GM10248 (cell line): ENCODE results near the gene CELF4.

Source experiments
- CTCF ChIA-PET: fragments of 300-600 bp; sonication (Branson Sonifier 250); formaldehyde crosslinking; extraction: SDS; loops from one replicate; lab custom pipeline; 2021; ENCODE audit warnings: antibody characterized with exemption; lab: Yijun Ruan, JAX
- POLR2A ChIA-PET: fragments of 350-650 bp; sonication (Branson Sonifier 250); formaldehyde crosslinking; extraction: SDS; loops from one replicate; lab custom pipeline; 2020; ENCODE audit warnings: antibody characterized with exemption; lab: Yijun Ruan, JAX
- DNase-seq: peaks from one replicate; pipeline ENCODE4 v3.0.0; 2012; ENCODE audit errors: extremely low spot score
- CTCF ChIP-seq: IDR thresholded peaks from 2 replicates; pipeline ENCODE4 v1.5.1; 2012; ENCODE audit warnings: mild to moderate bottlenecking, low read depth; ENCODE audit errors: extremely low read depth, missing control alignments, control extremely low read depth

The CELF4 gene

GRCh38 chr18:37424507-37424906 lies 141.1 kb downstream of the CELF4 start:
- ChIA-PET CTCF (interaction anchor here (1.2 kb wide), 1 partner anchor 40 kb away, joined by 5 read pairs; no protein-coding TSS in a partner anchor), POLR2A (no interaction called here)
- TF ChIP-seq CTCF: no peak
- DNase-seq: no peak

- TF ChIP-seq CTCF: no peak
- POLR2A ChIA-PET: no interaction called here
- CTCF ChIA-PET: interaction anchor here (1.0 kb wide), 1 partner anchor 49 kb away, joined by 3 read pairs; no protein-coding TSS in a partner anchor
- DNase-seq: no peak
Measured at GRCh38 chr18:37422596-37422995, 143.0 kb downstream of the CELF4 start.

GRCh38 chr18:37422116-37422515 lies 143.5 kb downstream of the CELF4 start:
- no peak for TF ChIP-seq CTCF
- ChIA-PET CTCF (interaction anchor here (1.0 kb wide), 1 partner anchor 50 kb away, joined by 3 read pairs; no protein-coding TSS in a partner anchor), POLR2A (no interaction called here)
- no peak for DNase-seq

- no peak for DNase-seq
- POLR2A ChIA-PET: no interaction called here
- CTCF ChIA-PET: interaction anchor here (1.0 kb wide), 1 partner anchor 51 kb away, joined by 3 read pairs; no protein-coding TSS in a partner anchor
- TF ChIP-seq CTCF: no peak
Measured at GRCh38 chr18:37421341-37422077, 144.1 kb downstream of the CELF4 start.

GRCh38 chr18:37420315-37420880 lies 145.2 kb downstream of the CELF4 start:
- no peak for TF ChIP-seq CTCF
- POLR2A ChIA-PET: no interaction called here
- no peak for DNase-seq
- CTCF ChIA-PET: no interaction called here

GRCh38 chr18:37419866-37420265 lies 145.7 kb downstream of the CELF4 start:
- ChIA-PET CTCF (no interaction called here), POLR2A (no interaction called here)
- DNase-seq: no peak
- no peak for TF ChIP-seq CTCF
